SH-SY5Y (cell line): ENCODE data around the gene PTPRM.

ENCODE experiments used
- GATA2 ChIP-seq: IDR thresholded peaks from 2 replicates; pipeline ENCODE4 v1.6.1; 2011; ENCODE audit warnings: mild to moderate bottlenecking, low read depth, low read length
- GATA3 ChIP-seq: IDR thresholded peaks from 2 replicates; pipeline ENCODE4 v1.6.1; 2011; ENCODE audit warnings: low read depth, mild to moderate bottlenecking, low read length, moderate library complexity

PTPRM gene

DNA sequence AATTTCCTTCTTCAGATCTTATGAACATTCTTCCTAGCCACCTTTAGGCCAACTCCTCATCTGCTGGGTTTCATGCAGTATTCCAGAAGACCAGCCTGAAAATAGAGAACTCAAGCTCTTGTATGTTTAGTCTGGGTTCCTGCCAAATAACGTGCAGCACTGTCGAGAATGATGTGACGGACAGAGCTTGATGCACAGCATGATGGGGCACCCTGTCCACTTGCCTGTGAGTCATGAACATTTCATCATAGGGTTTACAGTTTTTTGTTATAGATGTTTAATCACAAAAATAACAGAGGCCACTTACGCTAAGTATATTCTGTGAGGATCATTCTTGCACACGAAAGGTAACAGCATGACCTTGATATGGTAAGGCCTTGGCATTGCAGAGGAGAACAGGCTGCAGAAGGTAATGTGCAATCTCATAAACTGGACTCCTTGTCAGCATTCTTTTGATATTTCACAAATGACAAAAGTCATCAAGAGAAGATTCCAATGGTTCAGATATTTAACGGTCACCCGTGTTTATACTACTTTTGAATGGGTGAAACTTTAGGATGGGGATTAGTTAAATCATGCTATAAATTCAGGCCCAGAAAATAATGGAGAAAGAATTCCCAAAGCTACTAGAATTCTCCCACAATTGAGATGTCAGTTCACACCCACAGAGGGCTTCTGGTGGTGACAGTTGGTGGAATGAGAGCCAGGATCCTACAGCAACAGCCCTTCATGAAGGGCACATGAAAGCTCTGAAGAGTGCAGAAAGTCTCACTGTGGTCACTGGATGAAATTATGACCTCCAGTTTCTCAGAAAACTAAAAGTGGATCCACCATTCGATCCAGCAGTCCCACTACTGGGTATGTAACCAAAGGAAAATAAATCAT is 646.0 kb downstream of the PTPRM start:
- TF ChIP-seq GATA3 (no peak), GATA2 (no peak)

DNA sequence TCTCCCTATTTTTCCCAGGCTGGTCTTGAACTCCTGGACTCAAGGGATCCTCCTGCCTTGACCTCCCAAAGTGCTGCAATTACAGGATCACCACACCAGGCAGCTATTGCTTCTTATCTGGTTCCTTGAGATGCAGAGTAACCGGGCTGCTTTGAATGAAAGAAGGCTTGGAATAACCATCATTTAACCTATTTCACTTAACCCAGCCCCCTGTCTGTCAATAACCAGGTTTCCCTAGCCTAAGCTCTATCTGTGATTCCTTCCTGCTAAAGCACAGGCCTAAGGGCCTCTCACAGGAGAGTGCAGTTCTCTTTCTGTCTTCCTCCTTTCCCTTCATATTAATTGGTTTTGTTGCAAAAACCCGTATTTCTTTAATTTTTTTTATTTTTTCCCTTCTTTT is 648.6 kb downstream of the PTPRM start:
- no peak for TF ChIP-seq GATA2
- no peak for TF ChIP-seq GATA3

DNA sequence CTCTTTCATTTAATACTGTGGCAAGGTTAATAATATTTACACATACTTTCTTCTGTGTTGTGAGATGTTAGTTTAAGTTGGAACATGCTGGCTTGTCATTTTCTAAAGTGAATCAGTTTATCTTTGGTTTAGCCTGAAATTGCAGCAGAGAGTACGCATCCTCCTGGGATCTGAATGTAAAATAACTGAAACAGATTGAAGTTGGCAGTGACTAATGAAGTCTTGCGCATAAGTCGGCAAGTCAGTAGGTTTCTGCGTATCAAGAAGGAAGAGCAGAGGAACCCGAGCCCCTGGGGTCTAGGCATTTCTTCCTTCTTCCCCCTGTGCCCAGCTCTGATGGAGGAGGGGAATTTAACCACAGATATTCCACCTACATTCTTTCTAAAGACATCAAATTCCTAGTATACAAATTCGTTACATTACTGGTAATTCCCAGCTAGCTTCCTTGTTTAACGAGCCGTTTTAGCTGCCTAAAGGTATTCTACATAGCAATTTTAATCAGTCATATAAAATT is 650.0 kb downstream of the PTPRM start:
- TF ChIP-seq GATA3 = no peak

DNA sequence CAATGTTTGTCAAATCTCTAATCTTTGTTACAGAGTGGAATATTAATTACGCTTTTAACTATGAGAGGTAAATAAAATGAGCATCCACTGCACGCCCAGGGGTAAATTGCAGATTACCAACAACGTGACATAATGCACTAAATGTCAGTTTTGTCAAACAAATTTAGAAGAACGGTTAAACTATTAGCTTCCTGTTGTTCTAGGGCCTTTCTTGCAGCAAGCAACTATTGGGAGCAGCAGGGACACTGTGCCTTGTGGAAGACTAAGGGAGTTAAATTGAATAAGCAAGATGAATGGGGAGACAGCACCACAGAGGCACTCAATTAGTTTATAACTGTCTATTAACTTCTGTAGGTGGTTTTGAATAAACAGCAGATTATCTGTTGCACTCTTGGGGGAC is 651.1 kb downstream of the PTPRM start:
- TF ChIP-seq GATA3 (no peak), GATA2 (no peak)

DNA sequence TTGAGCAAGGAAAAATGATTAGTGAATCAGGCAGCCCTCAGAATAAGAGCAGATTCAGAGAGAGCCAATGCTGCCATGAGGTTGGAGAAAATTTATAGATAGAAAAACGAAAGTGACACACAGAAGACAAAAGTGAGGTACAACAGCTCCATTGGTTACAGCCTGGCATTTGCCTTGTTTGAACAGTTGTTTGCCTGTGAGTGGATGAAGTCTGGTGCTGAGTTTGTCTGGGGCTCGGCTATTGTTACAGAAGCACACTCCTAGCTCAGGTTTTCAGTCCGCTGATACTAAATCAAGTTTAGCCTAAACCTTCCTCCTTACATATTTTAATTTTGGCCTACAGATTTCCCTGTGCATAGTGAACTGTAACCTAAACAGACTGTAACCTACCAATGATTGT is 654.3 kb downstream of the PTPRM start:
- TF ChIP-seq GATA2 (no peak), GATA3 (no peak)

DNA sequence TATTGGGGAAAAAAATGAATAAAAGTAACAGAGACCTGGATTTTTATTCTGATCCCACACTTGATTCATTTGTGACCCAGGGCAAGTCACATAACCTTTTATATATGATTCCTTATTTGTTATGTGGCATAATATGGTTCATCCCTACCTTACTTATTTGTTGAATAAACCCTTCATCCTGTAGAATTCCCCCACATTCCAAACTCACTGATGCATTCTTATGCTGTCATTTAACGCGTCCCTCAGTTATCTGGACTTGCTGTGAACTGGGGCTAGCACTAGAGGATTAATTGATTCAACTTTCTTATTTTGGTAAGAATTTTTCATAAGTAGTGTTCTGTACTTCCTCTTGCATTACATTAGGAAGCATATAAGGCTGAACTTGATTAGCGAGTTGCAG is 657.5 kb downstream of the PTPRM start:
- TF ChIP-seq GATA2 (no peak), GATA3 (no peak)

DNA sequence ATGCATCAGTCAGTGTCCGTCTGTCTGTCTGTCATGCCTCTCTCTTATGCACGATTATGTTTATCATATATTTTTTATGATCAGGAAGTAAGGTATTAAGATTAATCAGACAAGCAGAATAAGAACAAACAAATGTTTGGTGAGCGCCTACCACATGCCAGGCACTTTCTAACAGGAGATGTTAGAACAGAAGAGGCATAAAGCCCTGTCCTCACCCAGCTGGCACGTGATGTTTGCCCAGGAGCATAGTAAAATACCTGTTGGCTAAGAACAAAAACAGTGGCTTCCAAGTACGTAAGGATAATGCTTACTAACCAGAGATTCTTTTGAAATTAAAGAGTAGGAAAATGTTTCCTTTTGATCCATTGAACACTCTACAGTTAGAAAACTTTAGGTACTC is 661.9 kb downstream of the PTPRM start:
- TF ChIP-seq GATA2 = no peak

DNA sequence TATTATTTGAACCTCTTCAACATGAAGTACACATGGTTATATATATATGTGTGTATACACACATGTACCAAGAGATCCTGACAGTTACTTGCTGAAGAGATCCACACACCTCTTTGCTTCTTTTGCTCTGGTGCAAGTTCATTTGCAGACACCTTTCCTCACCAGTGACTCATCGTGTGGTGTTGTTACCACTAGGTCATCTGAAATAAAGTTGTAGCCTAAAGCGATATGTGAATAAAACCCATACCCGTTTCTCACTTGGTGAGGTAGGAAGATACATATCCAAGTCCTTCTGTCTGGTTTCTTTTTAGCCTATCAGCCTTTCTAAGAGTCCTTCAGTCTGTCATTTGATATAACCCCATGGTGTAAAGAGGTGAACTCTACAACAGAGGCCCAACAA is 662.7 kb downstream of the PTPRM start:
- no peak for TF ChIP-seq GATA3
- no peak for TF ChIP-seq GATA2

DNA sequence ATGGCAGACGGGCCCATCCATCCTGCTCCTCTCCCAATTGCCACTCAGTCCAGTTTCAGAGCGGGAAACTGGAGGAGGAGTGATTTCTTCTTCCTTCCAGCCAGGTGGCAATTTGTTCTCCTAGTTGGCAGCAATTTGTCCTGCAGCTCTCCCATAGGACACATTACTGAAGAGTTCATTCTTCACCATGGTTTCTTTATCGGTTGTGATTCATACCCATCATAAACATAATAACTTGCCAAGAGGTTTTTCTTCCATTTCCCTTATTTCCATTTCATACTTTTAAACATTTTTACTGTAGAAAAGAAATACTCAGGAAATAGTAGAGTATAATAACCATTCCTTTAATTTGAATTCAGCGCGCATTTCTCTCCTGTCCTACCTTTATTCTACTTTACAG is 664.2 kb downstream of the PTPRM start:
- TF ChIP-seq GATA3 (no peak), GATA2 (no peak)

DNA sequence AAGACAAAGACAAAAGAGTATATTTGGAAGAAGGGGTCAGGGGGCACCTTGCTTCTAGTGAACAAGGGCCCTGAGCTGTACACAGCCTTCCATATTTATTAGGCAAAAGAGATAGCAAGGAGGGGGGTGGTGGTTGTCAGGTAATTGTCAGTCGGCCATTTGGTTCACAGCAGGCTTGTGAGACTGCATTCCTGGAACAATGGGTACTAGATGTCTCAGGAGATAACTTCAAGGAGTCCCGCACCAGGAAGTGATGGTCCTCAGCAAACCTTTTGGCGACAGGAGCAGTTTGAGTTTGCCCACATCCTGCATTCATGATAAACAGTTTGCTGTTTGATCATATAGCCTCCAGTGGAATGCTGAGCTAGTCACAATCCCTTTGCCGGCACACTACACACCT is 665.7 kb downstream of the PTPRM start:
- TF ChIP-seq GATA2 (no peak), GATA3 (no peak)

DNA sequence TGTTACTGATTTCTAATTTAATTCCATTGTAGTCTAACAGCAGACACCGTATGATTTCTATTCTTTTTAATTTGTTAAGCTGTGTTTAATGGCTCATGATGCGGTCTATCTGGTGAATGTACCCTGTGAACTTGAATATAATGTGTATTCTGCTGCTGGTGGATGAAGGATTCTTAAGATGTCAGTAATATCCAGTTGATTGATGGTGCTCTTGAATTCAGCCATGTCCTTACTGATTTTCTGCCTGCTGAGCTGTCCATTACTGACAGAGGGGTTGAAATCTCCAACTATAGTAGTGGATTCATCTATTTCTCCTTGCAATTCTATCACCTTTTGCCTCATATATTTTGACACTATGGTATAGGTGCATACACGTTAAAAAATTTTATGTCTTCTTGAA is 668.8 kb downstream of the PTPRM start:
- TF ChIP-seq GATA3 = no peak
- TF ChIP-seq GATA2 = no peak

DNA sequence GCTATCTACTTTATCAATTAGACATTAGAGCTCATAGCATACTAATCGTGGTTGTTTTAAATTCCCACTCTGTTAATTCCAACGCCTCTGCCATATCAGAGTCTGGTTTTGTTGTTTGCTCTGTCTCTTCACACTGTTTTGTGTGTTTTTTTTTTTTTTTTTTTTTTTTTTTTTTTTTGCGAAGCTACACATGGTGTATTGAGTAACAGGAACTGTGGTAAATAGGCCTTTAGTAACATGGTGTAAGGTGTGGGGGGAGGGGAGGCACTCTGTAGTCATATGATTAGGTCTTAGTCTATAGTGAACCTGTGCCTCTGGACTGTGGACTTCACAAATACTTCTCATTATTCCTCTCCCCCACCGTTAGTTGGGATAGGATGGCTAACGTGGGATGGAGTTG is 671.4 kb downstream of the PTPRM start:
- TF ChIP-seq GATA2 = no peak
- no peak for TF ChIP-seq GATA3

DNA sequence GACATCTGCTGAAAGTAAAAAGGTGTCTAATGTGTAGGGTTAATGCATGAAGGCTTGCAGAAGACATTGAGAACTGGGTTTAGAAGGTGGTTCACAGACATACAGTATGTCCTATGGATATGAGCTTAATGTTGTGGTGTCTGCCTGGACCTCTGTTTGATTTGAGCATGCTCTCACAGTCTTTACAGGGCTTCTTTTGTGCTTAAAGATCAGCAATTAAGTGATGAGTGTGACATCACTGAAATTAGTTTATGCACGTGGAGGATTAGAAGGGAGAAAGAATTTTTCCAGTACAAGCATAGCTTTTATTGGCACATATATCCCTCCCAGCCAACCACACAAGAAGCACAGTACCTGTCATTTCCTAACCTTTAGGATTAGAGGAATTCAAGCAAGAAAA is 674.6 kb downstream of the PTPRM start:
- TF ChIP-seq GATA2 (no peak), GATA3 (no peak)

DNA sequence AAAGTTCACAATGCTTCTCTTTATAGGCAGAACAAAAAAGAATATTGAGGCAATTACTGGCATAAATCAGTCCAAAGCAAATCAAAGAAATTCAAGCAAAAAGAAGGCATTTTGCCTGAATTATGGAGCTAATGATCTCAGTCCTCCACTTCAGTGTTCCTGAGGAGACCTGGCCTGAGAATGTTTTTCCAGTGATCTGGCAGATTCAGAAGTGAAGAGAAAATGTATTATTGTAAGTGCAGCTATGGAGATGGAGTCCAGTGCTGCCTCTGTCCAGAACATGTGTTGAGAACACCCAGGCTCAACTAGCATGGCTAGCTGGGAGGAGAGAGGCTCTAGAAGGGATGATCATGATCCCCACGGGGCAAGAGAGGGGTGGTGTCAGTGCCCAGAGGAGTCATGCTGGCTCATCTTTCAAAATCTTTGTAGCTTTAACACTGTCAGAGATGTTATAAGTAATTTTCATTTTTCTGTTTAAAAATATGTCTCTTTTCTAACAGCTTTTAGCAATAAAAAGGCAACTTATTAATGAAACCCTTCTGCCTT is 675.1 kb downstream of the PTPRM start:
- TF ChIP-seq GATA3 (no peak), GATA2 (no peak)

DNA sequence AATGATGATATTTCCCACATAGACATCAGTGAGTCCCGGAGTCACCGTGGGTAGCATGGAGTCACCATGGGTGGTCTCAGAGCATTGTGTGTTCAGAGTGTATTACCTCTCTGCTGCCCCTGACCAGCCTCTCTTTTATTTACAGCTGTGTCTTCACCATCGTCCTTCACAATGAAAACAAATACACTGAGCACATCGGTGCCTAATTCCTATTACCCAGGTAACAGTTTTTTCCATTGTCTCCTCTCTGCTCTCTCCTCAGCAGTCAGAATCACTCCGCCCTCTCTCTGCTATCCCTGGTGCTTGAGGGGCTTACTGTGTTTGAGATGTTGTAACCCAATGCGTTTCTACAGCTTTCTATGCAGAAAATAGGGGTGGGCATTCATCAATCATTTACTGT is 680.6 kb downstream of the PTPRM start:
- TF ChIP-seq GATA2 = no peak
- no peak for TF ChIP-seq GATA3

DNA sequence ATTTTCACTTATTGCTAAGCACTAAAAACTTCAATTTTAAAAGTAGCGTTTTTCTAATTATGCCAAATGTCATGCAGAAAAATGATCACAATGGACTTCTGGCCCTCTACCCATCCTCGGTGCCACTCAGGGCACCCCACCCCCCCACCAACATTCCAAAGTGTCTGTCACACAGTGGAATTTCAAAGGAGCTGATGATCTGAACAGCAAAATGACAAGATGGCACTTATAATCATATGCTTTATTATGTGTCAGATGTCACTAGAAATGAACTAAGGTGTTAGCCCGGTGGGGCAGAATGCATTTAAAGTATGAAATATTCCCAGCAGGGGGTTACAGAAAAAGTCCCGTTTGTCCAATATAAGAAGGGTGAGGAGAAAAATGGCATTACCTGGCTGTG is 681.5 kb downstream of the PTPRM start:
- no peak for TF ChIP-seq GATA2
- TF ChIP-seq GATA3 = no peak
